Stimulated activated CD4-positive, alpha-beta T cell treated with anti-CD3 and anti-CD28 coated beads, Interleukin-1b, Interleukin-23, amount 100 ng/mL, for 4 hours (primary cell): ENCODE data around the gene ANKS1B.
"Not testable (repeated sequence)": the region's sequence is repeated elsewhere in the genome, so short reads cannot be mapped to it uniquely, and the experiment has no call there.

Experiments
- DNase-seq, 2 donors: peaks; one replicate each; pipeline ENCODE4 v3.0.0-alpha.2; 2020; ENCODE audit warnings: low read depth in 2 of 2

ANKS1B gene

GRCh38 chr12:99278899-99279298, 705.8 kb downstream of the ANKS1B start:
- DNase-seq = no peak

- DNase-seq = no peak
Observed at GRCh38 chr12:99277591-99278379, 707.0 kb downstream of the ANKS1B start.

GRCh38 chr12:99271071-99271470, 713.7 kb downstream of the ANKS1B start:
- no peak for DNase-seq

- DNase-seq = no peak
Observed at GRCh38 chr12:99267038-99267437, 717.7 kb downstream of the ANKS1B start.

GRCh38 chr12:99265648-99266047, 719.1 kb downstream of the ANKS1B start:
- DNase-seq = no peak

- DNase-seq = no peak
Observed at GRCh38 chr12:99261256-99261655, 723.5 kb downstream of the ANKS1B start.

GRCh38 chr12:99260456-99260996, 724.2 kb downstream of the ANKS1B start:
- DNase-seq = no peak

- DNase-seq = no peak
Observed at GRCh38 chr12:99259040-99259934, 725.4 kb downstream of the ANKS1B start.

GRCh38 chr12:99257672-99258071, 727.1 kb downstream of the ANKS1B start:
- DNase-seq = no peak

GRCh38 chr12:99253068-99253467, 731.7 kb downstream of the ANKS1B start:
- DNase-seq = no peak

GRCh38 chr12:99250091-99250490, 734.6 kb downstream of the ANKS1B start:
- DNase-seq = no peak

GRCh38 chr12:99249543-99249942, 735.2 kb downstream of the ANKS1B start:
- no peak for DNase-seq

GRCh38 chr12:99237907-99238538, 746.7 kb downstream of the ANKS1B start:
- DNase-seq = not testable (repeated sequence)

- no peak for DNase-seq
Observed at GRCh38 chr12:99235381-99235780, 749.4 kb downstream of the ANKS1B start.

- DNase-seq = no peak
Observed at GRCh38 chr12:99234702-99235101, 750.0 kb downstream of the ANKS1B start.

GRCh38 chr12:99232324-99232723, 752.4 kb downstream of the ANKS1B start:
- DNase-seq = no peak

GRCh38 chr12:99231031-99231430, 753.7 kb downstream of the ANKS1B start:
- no peak for DNase-seq

GRCh38 chr12:99224237-99224636, 760.5 kb downstream of the ANKS1B start:
- DNase-seq = no peak

- DNase-seq = no peak
Observed at GRCh38 chr12:99223579-99223978, 761.2 kb downstream of the ANKS1B start.

- DNase-seq = no peak
Observed at GRCh38 chr12:99213047-99213446, 771.7 kb downstream of the ANKS1B start.

- DNase-seq = no peak
Observed at GRCh38 chr12:99212275-99212674, 772.5 kb downstream of the ANKS1B start.

- no peak for DNase-seq
Observed at GRCh38 chr12:99205111-99205510, 779.6 kb downstream of the ANKS1B start.
